ENCODE data around the gene AAK1.

The AAK1 gene

DNA sequence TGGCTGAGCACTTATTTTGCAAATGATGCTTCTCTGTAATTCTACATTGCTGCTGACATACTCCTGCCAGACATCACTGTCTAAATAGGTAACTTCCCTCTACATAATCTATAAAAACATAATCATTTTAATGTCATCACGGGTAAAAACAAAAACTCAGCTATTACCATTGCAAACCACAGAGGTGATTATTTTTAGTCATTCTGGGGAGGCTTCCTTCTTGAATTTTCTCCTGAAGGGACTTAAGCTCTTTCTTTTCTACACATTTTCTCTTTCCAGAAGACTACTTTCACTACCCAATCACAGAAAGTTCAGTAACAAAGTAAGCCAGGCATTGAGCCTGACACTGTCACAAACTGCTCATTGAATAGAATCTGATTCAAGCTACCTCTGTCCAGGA, 165.9 kb downstream of the AAK1 start:
- in situ Hi-C loops (cut with MboI; ENCODE audit: low pct_unique_long_range_greater_than_20kb, low sequenced_read_pairs, unreplicated experiment) = no loop called here
- TF ChIP-seq, protein P1, sequence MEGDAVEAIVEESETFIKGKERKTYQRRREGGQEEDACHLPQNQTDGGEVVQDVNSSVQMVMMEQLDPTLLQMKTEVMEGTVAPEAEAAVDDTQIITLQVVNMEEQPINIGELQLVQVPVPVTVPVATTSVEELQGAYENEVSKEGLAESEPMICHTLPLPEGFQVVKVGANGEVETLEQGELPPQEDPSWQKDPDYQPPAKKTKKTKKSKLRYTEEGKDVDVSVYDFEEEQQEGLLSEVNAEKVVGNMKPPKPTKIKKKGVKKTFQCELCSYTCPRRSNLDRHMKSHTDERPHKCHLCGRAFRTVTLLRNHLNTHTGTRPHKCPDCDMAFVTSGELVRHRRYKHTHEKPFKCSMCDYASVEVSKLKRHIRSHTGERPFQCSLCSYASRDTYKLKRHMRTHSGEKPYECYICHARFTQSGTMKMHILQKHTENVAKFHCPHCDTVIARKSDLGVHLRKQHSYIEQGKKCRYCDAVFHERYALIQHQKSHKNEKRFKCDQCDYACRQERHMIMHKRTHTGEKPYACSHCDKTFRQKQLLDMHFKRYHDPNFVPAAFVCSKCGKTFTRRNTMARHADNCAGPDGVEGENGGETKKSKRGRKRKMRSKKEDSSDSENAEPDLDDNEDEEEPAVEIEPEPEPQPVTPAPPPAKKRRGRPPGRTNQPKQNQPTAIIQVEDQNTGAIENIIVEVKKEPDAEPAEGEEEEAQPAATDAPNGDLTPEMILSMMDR (IDR thresholded peaks at IDR 0.05; ENCODE audit: extremely low read depth, insufficient read depth, missing control alignments) = no peak
- DNase-seq (ENCODE audit: low spot score) = no peak

DNA sequence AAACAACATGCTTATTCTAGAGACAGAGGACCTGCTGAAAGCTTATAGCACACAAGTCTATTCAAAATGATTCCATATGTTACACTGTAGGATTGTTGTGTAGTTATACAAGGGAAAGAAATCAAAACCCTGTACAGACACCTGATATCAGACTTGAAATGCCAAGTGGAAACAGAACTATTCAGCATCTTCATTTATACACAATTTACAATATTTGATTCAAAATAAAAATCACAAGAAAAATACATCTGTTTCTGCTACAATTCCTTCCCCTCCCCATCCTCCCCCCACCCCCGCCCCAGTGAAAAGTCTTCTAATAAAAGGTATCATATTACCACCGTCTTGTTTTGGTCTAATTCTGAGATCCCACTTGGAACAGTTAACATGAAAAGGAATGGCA, 168.9 kb downstream of the AAK1 start:
- TF ChIP-seq, protein P1 (IDR thresholded peaks at IDR 0.05; ENCODE audit: extremely low read depth, insufficient read depth, missing control alignments) = no peak
- DNase-seq (ENCODE audit: low spot score) = no peak
- in situ Hi-C loops (cut with MboI; ENCODE audit: low pct_unique_long_range_greater_than_20kb, low sequenced_read_pairs, unreplicated experiment) = no loop called here

DNA sequence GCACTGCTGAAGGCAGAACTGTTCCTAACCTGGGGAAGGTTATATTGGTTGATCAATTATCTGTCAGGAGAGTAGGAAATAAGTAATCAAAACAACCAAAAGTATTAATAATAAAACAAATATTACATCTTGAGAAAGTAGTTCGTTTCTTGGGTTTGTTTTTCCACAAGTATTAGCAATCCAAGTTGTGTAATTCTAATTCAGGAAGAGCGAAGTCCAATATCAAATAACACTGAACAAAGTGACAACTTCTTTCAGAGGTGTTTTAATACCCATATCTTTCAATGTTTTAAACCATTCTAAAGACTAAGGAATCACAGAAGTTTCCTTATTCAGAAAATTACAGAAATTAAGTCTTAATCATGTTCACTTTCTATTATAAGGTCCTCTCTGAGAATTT, 171.7 kb downstream of the AAK1 start:
- DNase-seq (ENCODE audit: low spot score) = no peak
- in situ Hi-C loops (cut with MboI; ENCODE audit: low pct_unique_long_range_greater_than_20kb, low sequenced_read_pairs, unreplicated experiment) = no loop called here

DNA sequence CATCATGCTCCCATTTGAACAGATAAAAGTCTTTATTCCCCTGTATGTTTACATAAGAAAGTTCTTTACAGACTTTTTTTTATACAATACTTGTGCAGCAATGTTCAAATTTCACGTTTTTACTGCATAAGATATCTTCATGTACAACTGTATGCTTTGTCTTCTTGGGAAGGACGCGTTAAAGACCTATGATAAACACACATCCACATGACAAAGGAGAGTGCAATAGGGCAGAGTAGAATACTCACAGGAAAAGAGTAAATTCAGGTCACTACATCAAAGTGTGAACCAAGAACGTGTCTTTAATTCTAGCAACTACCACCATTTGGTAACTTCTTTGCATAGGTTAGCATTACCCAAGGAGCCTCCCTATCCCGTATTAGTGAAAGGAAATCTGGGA, 172.6 kb downstream of the AAK1 start:
- in situ Hi-C loops (cut with MboI; ENCODE audit: low pct_unique_long_range_greater_than_20kb, low sequenced_read_pairs, unreplicated experiment) = no loop called here
- TF ChIP-seq, protein P1 (IDR thresholded peaks at IDR 0.05; ENCODE audit: extremely low read depth, insufficient read depth, missing control alignments) = no peak
- no peak for DNase-seq (ENCODE audit: low spot score)

More for the DNA sequence above, 171.7 kb downstream of the AAK1 start:
- TF ChIP-seq, protein P1 (IDR thresholded peaks at IDR 0.05; ENCODE audit: extremely low read depth, insufficient read depth, missing control alignments) = no peak

DNA sequence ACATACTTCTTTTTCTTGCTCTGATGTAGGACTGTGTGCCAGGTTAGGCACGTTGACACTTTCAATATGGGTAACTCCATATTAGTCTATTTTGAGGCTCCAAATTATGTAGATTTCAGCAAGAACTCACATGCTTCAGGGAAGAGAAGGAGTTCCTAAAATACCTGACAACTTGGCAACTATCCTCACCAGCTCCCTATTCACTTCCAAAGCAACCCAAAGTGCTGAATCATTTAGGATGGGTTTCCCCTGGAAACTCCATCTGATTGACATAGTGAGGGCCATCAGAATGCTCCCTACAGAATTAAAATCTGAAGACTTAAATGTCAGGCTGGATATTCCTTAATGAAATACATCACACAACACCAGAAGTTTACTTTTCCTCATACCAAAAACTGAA, 173.8 kb downstream of the AAK1 start:
- TF ChIP-seq, protein P1 (IDR thresholded peaks at IDR 0.05; ENCODE audit: extremely low read depth, insufficient read depth, missing control alignments) = no peak
- in situ Hi-C loops (cut with MboI; ENCODE audit: low pct_unique_long_range_greater_than_20kb, low sequenced_read_pairs, unreplicated experiment) = no loop called here
- DNase-seq (ENCODE audit: low spot score) = no peak

DNA sequence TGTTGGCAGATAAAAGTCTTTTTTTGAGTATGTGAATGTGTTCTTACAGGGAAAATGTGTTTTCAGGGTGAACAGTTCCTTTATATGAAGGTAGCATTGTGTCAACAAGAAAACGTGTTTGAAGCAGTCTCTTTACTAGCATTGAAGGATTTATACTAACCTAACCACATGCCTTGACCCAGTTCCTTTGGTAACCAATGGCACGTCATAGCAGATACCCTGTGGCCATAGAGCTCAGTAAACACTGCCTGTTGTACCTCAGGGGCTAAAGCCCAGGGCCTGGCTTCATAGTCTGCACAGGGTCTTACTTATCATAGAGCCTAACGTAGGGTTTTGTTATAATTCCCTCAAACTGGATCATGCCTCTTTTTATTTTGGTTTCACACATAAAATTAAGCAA, 174.2 kb downstream of the AAK1 start:
- TF ChIP-seq, protein P1 (IDR thresholded peaks at IDR 0.05; ENCODE audit: extremely low read depth, insufficient read depth, missing control alignments) = no peak
- DNase-seq (ENCODE audit: low spot score) = no peak
- in situ Hi-C loops (cut with MboI; ENCODE audit: low pct_unique_long_range_greater_than_20kb, low sequenced_read_pairs, unreplicated experiment) = no loop called here

DNA sequence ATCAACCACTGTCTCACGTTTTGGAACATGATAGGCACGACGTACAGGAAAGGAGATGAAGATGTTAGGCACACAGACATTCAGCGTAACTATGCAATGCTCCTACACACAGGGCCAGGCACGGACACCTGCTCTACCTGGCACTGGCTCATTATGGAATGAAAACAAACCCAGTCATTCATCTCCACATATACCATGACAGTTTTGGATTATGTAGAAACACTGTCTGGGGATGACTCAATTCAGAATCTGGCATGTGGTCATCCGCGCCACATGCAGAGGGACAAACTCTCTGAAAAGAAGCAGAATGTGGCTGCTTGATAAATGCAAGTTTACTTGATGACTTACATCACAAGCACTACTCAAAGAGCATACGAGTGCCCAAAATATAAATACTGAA, 176.8 kb downstream of the AAK1 start:
- in situ Hi-C loops (cut with MboI; ENCODE audit: low pct_unique_long_range_greater_than_20kb, low sequenced_read_pairs, unreplicated experiment) = no loop called here
- TF ChIP-seq, protein P1 (IDR thresholded peaks at IDR 0.05; ENCODE audit: extremely low read depth, insufficient read depth, missing control alignments) = no peak
- no peak for DNase-seq (ENCODE audit: low spot score)
